ENCODE measurements around the gene TRIP6.

- TF ChIP-seq CTCF (IDR thresholded peaks at IDR 0.05; ENCODE audit: borderline replicate concordance, extremely low read depth, low read length, poor library complexity, severe bottlenecking) (no peak), EZH2 (IDR thresholded peaks at IDR 0.05; ENCODE audit: borderline replicate concordance, low read depth, low read length, severe bottlenecking) (no peak)
These were observed 25.5 kb downstream of the TRIP6 start for GRCh38 chr7:100892364-100893317.

Data from DND-41 (cell line).